PC-3 (cell line): ENCODE results near the gene ACBD3.

Experiments
- EZH2 ChIP-seq: fragments of 300-600 bp; sonication (generic); IDR thresholded peaks from one replicate; pipeline ENCODE4 v1.6.1; 2017; ENCODE audit warnings: antibody characterized with exemption, mild to moderate bottlenecking, low read length; ENCODE audit not compliant: unreplicated experiment
- TF ChIP-seq, protein P1 (sequence below): fragments of 300-600 bp; sonication (generic); conservative IDR thresholded peaks from 2 replicates; pipeline ENCODE4 v1.5.1; 2017; ENCODE audit warnings: antibody characterized with exemption, low read depth, mild to moderate bottlenecking, low read length

DNA sequence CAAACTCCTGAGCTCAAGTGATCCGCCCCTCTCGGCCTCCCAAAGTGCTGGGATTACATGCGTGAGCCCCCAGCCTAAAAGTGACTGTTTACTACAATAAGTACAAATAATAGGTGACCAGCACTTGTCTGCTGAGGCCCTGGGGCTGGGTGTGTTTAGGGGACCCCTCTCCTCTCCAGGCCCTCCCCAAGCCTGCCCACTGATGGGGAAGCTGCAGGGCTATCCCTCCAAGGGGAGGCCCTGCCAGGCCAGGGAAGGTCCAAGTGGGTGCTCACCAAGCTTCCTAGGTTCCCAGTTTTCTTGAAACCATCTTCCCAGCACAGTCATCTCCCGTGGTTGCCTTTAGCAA lies 63.4 kb downstream of the ACBD3 start:
- TF ChIP-seq, protein P1, sequence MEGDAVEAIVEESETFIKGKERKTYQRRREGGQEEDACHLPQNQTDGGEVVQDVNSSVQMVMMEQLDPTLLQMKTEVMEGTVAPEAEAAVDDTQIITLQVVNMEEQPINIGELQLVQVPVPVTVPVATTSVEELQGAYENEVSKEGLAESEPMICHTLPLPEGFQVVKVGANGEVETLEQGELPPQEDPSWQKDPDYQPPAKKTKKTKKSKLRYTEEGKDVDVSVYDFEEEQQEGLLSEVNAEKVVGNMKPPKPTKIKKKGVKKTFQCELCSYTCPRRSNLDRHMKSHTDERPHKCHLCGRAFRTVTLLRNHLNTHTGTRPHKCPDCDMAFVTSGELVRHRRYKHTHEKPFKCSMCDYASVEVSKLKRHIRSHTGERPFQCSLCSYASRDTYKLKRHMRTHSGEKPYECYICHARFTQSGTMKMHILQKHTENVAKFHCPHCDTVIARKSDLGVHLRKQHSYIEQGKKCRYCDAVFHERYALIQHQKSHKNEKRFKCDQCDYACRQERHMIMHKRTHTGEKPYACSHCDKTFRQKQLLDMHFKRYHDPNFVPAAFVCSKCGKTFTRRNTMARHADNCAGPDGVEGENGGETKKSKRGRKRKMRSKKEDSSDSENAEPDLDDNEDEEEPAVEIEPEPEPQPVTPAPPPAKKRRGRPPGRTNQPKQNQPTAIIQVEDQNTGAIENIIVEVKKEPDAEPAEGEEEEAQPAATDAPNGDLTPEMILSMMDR, result no peak
- no peak for TF ChIP-seq EZH2
